HG03103 (cell line): ENCODE measurements around the gene VPS13A.
"Not testable (repeated sequence)": the region's sequence is repeated elsewhere in the genome, so short reads cannot be mapped to it uniquely, and the experiment has no call there.

Source experiments
- ATAC-seq: cut with Tn5 transposase; IDR thresholded peaks from one replicate; pipeline ENCODE4 v1.9.1; 2021; ENCODE audit warnings: low read depth; ENCODE audit not compliant: unreplicated experiment

The VPS13A gene

DNA sequence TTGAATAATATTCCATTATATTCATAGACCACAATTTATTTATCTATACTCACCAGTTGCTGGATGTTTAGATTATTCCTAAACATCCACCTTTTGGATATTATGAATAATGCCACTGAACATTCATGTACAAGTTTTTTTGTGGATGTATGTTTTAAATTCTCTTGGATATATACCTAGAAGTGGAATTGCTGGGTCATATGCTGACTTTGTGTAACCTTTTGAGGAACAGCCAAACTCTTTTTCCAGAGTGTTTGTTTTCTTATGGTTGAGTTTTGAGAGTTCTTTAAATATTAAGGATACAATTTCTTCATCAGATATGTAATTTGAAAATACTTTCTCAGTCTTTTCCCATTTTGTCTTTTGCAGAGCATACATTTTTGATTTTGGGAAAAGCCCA, 2.7 kb downstream of the VPS13A start:
- ATAC-seq = no peak

GRCh38 chr9:77183581-77183980, 6.2 kb downstream of the VPS13A start:
- ATAC-seq = no peak

DNA sequence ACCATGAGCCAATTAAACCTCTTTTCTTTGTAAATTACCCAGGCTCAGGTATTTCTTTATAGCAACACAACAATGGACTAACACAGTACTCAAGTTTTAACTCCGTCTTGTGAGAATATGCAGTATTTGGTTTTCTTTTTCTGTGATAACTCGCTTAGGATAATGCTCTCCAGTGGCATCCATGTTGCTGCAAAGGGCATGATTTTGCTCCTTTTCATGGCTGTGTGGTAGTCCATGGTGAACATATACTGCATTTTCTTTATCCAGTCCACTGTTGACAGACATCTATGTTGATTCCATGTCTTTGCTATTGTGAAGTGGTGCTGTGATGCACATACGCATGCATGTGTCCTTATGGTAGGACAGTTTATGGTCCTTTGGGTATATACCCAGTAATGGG, 10.9 kb downstream of the VPS13A start:
- no peak for ATAC-seq

- ATAC-seq = no peak
Observed at GRCh38 chr9:77194423-77194822, 17.1 kb downstream of the VPS13A start.

GRCh38 chr9:77210116-77210515, 32.8 kb downstream of the VPS13A start:
- no peak for ATAC-seq

DNA sequence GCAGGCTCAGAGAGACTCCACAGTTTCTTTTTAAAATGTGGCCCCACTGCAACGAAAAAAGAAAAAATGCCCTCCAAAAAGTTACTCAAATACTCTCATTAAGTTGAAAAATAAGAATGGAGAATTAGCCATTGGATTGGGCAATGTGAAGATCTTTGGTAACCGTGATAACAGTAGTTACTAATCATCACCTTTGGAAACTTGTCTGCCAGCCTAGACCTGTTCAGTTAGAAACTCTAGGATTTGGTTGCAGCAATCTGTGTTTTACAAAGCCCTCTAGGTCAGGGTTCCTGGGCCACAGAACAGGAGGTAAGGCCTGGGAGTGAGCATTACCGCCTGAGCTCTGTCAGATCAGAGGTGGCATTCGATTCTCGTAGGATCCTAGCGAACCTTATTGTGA, 34.2 kb downstream of the VPS13A start:
- no peak for ATAC-seq

DNA sequence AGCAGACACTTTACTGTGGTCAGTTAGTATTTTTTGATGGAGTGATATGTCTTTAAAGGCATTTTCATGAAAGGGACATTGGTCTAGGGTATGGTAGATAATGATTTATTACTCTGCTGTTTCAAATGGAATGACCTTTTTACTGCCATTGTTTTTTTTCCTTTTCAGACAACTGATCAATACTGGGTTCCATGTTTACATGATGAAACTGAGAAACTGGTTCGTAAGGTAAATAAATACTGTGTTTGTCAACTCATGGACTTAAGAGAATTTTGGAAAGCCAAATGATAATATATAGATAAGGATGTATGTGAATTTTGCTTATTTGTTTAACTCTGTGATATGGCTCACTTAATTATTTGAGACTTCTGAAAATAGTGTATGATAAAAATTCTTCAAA, 35.5 kb downstream of the VPS13A start:
- ATAC-seq = no peak

DNA sequence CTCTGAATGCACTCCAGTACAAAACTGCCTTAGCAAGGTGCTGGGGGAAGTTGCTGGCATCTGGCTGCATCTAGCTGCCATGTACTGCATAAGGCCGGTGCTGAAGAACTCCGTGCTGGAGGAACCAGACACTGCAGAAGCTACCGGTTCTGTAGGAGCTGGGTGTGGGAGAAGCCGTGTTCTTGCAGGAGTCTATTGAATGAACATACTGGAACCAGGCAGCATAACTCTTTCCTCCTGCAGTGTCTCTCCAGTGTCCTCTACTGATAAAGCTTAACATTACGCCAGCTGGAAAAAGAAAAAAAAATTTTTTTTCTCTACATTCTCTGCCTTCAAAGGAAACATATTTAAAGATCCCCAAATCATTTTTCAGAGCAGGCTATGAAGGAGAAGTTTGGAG, 38.5 kb downstream of the VPS13A start:
- ATAC-seq = no peak

GRCh38 chr9:77218612-77219011, 41.3 kb downstream of the VPS13A start:
- no peak for ATAC-seq

DNA sequence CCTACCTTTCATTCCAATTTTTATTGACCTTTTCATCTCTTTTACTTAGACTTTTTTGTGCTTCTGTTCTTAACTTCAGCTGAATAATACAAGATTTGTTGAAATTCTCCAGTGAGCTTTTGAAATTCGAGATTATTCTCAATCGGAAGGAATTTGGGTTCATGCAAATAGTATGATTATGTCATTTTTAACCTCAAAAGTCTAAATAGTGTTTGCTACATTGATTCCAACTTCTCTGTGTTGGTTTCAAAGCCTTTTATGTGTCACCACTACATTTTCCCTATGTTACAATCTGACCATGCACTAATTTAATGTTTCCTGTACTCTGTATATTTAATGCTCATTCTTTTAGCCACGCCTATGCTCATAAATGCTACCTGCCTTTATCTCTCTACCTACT, 44.1 kb downstream of the VPS13A start:
- no peak for ATAC-seq

- no peak for ATAC-seq
Observed at GRCh38 chr9:77224746-77225312, 47.5 kb downstream of the VPS13A start.

DNA sequence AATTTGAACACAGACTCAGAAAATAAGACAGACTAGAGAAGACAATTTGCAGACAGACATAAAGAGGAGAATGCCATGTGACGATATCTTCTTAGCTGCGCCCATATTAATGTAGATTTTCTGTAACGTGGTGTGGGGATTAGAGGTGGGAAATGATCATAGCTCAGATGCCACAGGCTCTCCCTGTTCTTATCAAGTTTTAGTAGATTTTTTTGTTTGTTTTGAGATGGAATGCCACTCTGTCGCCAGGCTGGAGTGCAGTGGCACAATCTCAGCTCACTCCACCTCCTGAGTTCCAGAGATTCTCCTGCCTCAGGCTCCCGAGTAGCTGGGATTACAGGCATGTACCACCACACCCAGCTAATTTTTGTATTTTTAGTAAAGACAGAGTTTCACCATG, 59.4 kb downstream of the VPS13A start:
- ATAC-seq = no peak

DNA sequence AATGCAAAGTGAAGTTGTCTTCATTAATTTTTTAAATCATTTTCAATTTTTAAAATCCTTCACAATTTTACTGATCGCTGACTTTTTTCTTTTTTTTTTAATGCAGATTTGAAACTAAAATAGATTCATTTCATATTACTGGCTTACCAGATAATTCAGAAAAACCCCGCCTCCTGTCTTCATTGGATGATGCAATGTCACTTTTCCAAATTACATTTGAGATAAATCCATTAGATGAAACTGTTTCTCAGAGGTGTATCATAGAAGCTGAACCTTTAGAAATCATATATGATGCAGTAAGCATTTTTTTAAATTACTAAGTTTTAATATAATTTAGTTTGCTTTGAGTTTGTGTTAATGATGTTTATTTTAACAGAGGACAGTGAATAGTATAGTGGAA, 60.6 kb downstream of the VPS13A start:
- no peak for ATAC-seq

DNA sequence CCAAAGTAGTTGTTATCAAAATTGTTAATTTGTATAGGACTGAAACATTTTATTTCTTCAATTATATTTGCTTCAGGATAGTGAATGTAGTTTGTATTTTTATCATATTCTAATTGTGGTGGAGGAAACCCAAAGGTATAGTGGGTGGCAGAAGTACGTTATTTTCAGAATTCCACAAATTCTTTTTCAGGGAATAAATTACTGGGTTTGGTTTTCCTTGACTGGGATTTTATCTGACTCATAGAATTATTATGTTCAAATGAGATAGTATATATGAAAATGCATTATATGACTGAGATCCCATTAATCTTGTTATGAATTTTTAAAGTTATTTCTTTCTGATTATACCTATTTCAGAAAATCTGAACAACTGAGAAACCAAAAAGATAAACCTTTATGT, 73.7 kb downstream of the VPS13A start:
- ATAC-seq = no peak

DNA sequence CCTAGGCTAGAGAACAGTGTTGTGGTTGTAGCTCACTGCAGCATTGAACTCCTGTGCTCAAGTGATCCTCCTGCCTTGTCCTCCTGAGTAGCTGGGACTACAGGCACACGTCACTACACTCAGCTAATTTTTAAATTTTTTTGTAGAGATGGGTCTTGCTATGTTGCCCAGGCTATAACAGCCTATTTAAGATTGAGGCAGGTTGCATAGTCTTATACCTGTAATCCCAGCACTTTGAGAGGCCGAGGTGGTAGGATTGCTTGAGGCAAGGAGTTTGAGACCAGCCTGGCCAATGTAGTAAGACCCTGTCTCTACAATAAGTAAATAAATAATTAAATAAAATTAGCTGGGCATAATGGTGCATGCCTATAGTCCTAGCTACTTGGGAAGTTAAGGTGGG, 79.9 kb downstream of the VPS13A start:
- no peak for ATAC-seq

GRCh38 chr9:77261605-77262004, 84.3 kb downstream of the VPS13A start:
- ATAC-seq = no peak

- not testable (repeated sequence) for ATAC-seq
Observed at GRCh38 chr9:77267762-77268161, 90.4 kb downstream of the VPS13A start.

- no peak for ATAC-seq
Observed at GRCh38 chr9:77271023-77271690, 93.8 kb downstream of the VPS13A start.

DNA sequence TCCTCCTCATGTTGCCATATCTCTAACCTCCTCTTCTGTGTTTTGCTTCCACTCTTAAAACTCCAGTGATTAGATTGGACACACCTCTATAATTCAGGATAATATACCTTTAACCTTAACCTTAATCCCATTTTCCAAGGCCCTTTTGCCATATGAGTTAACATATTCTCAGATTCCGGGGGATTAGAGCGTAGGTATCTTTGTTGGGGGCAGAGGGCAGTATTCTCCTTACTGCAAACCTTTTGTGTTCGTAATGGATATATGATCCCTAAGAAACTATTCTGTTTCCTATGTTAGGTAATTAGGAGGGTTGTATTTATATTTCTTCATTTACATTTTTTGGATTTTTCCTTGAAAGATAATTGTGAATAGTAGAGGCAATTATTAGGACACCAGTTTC, 99.5 kb downstream of the VPS13A start:
- ATAC-seq = no peak

DNA sequence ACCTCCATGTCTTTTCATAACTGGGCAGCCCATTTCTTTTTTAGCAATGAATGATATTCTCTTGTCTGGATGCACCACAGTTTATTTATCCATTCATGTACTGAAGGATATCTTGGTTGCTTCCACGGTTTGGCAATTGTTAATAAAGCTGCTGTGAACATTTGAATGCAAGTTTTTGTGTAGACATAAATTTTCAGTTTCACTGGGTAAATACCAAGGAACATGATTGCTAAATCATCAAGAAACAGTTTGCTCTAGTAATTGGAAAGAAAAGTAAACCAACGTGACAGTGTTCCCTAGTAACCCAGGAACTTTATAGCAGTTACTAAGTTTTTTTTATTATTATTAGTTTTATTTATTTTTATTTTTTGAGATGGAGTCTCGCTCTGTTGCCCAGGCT, 100.4 kb downstream of the VPS13A start:
- no peak for ATAC-seq

GRCh38 chr9:77283991-77284390, 106.7 kb downstream of the VPS13A start:
- ATAC-seq = no peak

DNA sequence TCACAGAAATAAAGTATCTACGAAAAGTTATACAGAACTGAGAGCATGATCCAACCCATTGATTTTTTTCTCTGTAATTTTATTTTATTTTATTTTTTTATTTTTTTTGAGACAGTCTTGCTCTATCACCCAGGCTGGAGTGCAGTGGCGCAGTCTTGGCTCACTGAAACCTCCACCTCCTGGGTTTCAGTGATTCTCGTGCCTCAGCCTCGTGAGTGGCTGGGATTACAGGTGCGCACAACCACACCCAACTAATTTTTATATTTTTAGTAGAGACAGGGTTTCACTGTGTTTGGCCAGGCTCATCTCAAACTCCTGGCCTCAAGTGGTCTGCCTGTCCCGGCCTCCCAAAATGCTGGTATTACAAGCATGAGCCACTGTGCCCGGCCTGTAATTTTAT, 107.3 kb downstream of the VPS13A start:
- ATAC-seq = no peak

DNA sequence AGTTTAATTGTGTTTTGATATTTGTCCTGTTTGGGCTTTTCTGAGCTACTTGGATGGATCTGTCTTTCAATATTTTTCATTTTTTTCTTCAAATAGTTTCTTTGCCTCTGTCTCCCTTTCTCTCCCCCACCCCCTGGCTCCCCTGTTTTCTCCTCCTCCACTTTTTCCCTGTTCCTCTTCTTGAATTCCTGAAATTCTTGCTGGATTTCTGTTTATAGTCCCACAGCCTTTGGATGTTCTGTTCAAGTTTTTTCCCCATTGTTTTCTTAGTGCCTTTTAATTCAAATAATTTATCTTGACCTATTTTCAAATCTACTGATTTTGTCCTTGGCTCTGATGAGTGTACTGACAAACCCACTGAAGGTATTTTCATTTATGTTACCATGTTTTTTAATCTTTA, 113.0 kb downstream of the VPS13A start:
- no peak for ATAC-seq
